NOMO-1 treated with DMSO at 0.1 percent for 48 hours (cell line): ENCODE results near the gene MRPS31.
"Not testable (repeated sequence)": the region's sequence is repeated elsewhere in the genome, so short reads cannot be mapped to it uniquely, and the experiment has no call there.

Experiments used
- DNase-seq: peaks from one replicate; lab custom pipeline; 2025; ENCODE audit not compliant: unreplicated experiment; lab: John Stamatoyannopoulos, UW

Gene MRPS31

GRCh38 chr13:40790154-40790616, 19.2 kb upstream of the MRPS31 start:
- DNase-seq, result no peak

DNA sequence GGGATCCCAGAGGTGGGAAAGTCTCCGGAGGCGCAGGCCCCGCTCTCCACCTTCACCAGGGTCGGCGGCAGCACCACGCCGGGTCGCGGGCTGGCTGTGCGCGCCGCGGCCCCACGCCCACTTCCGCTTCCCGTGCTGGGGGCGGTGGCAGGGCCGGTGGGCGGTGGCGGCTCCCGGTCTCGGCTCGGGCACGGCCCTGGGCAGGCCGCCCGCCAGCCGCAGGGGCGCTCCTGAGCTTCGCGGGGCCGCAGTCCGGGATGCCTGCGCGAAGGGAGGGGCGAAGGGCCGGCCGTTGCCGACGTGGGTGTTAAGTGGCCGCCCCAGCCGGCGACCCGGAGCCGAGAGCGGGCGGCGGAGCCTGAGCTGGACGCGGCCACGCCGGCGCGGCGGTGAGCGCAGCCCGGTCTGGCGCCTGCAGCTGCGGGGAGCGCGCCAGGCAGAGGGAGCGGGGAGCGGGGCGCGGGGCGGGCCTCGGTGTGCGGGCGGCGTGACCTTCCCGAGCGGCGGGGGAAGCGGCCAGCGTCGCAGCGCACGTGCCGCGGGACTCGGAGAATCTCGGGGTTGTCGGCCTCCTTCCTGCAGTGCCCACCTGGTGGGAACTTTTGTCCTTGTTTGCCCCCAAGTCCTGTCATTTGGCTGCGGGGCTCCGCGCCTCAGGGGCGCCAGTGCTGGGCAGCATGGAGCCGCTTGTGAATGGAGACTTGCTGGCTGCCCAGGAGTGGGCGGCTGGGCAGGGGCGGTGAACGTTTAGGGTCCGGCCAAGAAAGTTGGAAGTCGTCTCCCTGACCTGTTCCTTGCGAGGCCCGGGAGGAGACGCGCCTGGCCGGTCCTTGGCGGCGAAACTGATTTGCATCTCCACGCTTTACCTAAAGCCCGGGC, 18.5 kb upstream of the MRPS31 start, which contains the start of gene SLC25A15:
TSS of gene SLC25A15 (plus strand) at position 337 of the 879 bp plus-strand sequence. CDS start 3,616 bp downstream, outside the sequence.
- DNase-seq, result peak; percentile 86

DNA sequence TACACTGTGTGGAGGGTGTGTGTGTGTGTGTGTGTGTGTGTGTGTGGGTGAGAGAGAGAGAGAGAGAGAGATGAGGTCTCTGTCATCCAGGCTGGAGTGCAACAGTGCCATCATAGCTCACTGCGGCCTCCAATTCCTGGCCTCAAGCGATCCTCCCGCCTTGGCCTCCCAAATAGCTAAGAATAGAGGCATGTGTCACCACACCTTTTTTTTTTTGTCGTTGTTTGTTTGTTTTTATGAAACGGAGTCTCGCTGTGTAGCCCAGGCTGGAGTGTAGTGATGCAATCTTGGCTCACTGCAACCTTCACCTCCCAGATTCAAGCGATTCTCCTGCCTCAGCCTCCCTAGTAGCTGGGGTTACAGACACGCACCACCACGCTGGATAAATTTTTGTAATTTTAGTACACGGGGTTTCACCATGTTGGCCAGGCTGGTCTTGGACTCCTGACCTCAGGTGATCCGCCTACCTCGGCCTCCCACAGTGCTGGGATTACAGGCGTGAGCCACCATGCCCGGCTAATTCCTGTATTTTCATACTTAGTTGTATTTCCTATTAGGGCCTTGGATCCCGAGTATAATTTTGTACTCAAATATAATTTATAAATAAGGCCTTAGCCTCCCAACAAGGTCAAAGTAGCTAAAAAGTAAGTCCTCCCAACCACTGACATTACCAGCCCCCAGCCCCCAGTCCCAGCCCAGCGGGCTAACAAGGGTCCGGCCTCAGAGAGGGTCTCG, 17.7 kb upstream of the MRPS31 start:
- not testable (repeated sequence) for DNase-seq

DNA sequence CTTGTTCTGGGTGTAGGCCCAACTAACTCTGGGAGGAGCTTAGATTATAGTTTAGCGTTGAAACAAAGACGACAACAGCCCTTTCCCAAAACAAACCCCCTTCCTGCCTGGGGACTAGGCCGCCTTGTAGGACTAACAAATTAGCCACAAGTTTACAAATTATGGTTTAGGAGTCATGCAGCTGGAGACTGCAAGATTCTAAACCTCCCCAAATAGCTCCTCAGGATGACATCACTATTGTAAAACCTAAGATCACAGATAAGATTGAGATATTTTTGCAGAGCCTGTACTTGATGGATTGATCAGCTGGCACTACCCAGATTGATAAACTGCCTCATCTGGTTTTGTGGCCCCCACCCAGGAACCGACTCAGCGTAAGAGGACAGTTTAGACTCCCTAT, 16.1 kb upstream of the MRPS31 start:
- DNase-seq, result no peak

- no peak for DNase-seq
Observed at GRCh38 chr13:40786568-40786996, 15.6 kb upstream of the MRPS31 start.

DNA sequence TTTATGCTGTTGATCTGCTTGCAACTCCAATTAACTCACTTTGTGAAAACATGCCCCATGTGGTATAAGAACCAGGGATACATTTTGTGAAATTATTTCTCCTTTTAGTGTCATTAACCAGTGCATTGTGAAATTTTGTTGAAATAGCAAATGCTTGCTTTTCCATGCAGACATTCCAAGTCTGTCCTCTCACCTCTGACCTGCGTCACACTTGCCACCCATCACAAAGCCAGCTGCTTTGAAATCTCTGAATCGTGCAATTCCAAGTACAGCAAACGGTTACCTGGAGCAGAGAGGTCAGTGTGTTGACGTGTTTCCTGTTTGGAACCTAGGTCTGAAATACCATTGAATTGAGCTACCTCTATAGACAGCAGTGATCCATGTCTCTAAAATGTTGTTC, 13.6 kb upstream of the MRPS31 start:
- no peak for DNase-seq

- DNase-seq, result not testable (repeated sequence)
Observed at GRCh38 chr13:40782971-40783370, 12.0 kb upstream of the MRPS31 start.

DNA sequence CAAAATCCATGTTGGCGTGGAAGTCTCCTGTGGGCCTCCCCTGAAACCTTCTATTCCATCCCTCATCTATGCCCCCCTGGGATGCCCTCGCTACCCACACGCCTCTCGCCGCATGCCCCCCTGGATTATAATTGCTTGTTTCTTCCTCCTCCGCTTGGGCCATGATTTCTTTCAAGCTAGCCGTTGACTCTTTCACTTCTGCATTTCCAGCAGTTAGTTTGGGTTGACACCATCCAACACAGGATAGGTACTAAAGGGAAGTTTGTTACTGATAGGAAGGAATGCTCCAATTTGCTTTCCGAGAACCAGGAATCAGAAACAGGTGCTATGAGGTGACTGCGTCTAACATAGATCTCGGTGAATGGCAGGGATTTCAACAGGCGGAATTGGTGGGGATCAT, 10.7 kb upstream of the MRPS31 start:
- peak; percentile 75 for DNase-seq

- no peak for DNase-seq
Observed at GRCh38 chr13:40780822-40781401, 9.9 kb upstream of the MRPS31 start.

DNA sequence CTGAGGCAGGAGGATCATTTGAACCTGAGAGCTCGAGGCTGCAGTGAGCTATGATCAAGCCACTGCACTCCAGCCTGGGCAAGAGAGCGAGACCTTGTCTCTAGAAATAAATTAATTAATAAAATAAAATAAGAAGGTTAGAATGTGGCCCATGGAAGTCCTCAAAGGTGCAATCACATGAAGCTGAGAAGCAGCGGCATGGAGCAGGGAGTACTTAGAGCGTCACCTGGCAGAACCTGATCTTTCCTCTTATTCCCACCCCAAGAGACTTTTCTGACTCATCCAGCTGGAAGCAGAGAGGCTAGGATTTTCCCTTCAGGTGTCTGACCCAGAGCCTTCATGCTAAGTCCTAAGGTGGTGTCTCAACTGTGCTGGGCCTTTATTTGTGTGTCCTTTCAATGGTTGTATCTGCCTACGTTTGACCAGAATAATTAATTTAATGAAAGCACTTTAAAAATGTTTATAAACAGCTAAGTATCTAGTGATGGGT, 8.9 kb upstream of the MRPS31 start:
- no peak for DNase-seq

GRCh38 chr13:40779049-40779448, 8.1 kb upstream of the MRPS31 start:
- no peak for DNase-seq

- no peak for DNase-seq
Observed at GRCh38 chr13:40777809-40778175, 6.8 kb upstream of the MRPS31 start.

GRCh38 chr13:40777166-40777808, 6.3 kb upstream of the MRPS31 start:
- peak; percentile 76 for DNase-seq

DNA sequence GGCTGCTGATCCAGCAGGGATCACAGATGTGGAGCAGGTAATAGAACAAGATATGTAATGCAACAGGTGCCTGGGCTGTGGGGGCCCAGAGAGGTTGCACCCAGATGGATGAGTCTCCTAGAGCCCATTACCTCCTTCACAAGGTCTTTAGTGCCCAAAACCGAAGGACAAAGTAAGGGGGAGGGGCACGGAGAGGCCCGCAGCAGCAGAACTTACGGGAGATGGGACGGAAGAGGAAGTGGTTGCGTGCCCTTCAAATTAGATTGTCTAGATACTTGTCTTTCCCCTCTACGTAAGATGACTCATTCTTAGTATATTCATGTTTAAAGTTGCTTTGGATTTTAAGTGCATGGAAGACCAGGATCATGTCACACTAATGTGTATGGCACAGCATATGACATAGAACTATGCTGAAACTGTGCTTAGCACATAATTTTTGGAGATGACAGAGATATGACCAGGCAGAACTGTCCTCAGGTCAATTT, 5.7 kb upstream of the MRPS31 start:
- peak; percentile 96 for DNase-seq

DNA sequence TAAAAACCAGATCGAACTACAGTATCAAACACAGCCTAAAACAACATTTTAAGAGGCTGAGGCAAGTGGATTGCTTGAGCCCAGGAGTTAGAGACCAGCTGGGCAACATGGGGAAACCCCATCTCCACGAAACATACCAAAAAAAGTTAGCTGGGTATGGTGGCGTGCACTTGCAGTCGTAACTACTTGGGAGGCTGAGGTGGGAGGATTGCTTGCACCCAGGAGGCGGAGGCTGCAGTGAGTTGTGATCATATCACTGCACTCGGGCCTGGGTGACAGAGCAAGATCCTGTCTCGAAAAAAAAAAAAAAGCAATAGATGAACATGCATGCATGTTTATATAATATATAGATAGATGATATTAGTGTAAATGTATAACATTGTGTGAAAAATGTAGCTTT, 5.2 kb upstream of the MRPS31 start:
- no peak for DNase-seq

- DNase-seq, result no peak
Observed at GRCh38 chr13:40774672-40775071, 3.7 kb upstream of the MRPS31 start.

GRCh38 chr13:40772765-40773473, 1.9 kb upstream of the MRPS31 start:
- no peak for DNase-seq

DNA sequence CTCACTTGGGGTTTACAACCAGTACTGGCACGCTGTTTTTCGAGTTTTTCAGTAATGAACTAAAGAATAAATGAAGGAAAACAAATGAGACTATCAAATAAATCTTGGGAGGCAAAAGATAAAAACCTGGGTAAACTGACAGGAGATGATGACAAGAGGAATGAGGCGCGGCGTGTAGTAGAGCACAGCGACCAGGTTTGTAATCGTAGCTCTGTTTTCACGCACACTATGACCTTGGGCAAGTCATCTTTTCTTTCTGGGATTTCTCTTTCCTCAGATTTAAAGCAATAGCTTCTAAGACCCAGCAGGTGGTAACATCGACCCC, 419 bp downstream of the MRPS31 start:
- no peak for DNase-seq

GRCh38 chr13:40769970-40770369, 1.0 kb downstream of the MRPS31 start:
- DNase-seq, result no peak

GRCh38 chr13:40765602-40766001, 5.4 kb downstream of the MRPS31 start:
- DNase-seq, result no peak
